ENCODE data around the gene DOCK1.

DOCK1 gene

GRCh38 chr10:127370601-127371000 is 465.4 kb downstream of the DOCK1 start:
- no peak for DNase-seq

- no peak for DNase-seq
These were observed 467.1 kb downstream of the DOCK1 start for GRCh38 chr10:127372361-127372760.

GRCh38 chr10:127374074-127374680 is 468.9 kb downstream of the DOCK1 start:
- no peak for DNase-seq

- DNase-seq = no peak
These were observed 469.7 kb downstream of the DOCK1 start for GRCh38 chr10:127374901-127375300.

- no peak for DNase-seq
These were observed 470.2 kb downstream of the DOCK1 start for GRCh38 chr10:127375461-127375860.

GRCh38 chr10:127376071-127376470 is 470.8 kb downstream of the DOCK1 start:
- DNase-seq = no peak

- no peak for DNase-seq
These were observed 473.4 kb downstream of the DOCK1 start for GRCh38 chr10:127378628-127379027.

GRCh38 chr10:127384532-127384931 is 479.3 kb downstream of the DOCK1 start:
- DNase-seq = no peak

GRCh38 chr10:127385066-127385465 is 479.8 kb downstream of the DOCK1 start:
- DNase-seq = no peak

GRCh38 chr10:127386606-127387327 is 481.5 kb downstream of the DOCK1 start:
- DNase-seq = no peak

- DNase-seq = no peak
These were observed 486.6 kb downstream of the DOCK1 start for GRCh38 chr10:127391875-127392274.

GRCh38 chr10:127392351-127393235 is 487.4 kb downstream of the DOCK1 start:
- DNase-seq = no peak

GRCh38 chr10:127398140-127398970 is 493.1 kb downstream of the DOCK1 start:
- DNase-seq = peak; percentile 76

GRCh38 chr10:127398971-127399365 is 493.7 kb downstream of the DOCK1 start:
- DNase-seq = no peak

- DNase-seq = no peak
These were observed 494.4 kb downstream of the DOCK1 start for GRCh38 chr10:127399668-127400067.

GRCh38 chr10:127400216-127400615 is 495.0 kb downstream of the DOCK1 start:
- DNase-seq = no peak

GRCh38 chr10:127402596-127403409 is 497.6 kb downstream of the DOCK1 start:
- no peak for DNase-seq

GRCh38 chr10:127405221-127405620 is 500.0 kb downstream of the DOCK1 start:
- DNase-seq = peak; percentile 78

- DNase-seq = no peak
These were observed 500.9 kb downstream of the DOCK1 start for GRCh38 chr10:127406018-127406550.

- DNase-seq = no peak
These were observed 502.3 kb downstream of the DOCK1 start for GRCh38 chr10:127407551-127407950.

- no peak for DNase-seq
These were observed 503.0 kb downstream of the DOCK1 start for GRCh38 chr10:127408112-127408710.
